Activated CD8-positive, alpha-beta memory T cell treated with anti-CD3 and anti-CD28 coated beads for 24 hours (primary cell): ENCODE results near the gene SRPK3.

Experiments used
- DNase-seq: peaks from one replicate; pipeline ENCODE4 v3.0.0-alpha.2; 2020

Gene SRPK3

DNA sequence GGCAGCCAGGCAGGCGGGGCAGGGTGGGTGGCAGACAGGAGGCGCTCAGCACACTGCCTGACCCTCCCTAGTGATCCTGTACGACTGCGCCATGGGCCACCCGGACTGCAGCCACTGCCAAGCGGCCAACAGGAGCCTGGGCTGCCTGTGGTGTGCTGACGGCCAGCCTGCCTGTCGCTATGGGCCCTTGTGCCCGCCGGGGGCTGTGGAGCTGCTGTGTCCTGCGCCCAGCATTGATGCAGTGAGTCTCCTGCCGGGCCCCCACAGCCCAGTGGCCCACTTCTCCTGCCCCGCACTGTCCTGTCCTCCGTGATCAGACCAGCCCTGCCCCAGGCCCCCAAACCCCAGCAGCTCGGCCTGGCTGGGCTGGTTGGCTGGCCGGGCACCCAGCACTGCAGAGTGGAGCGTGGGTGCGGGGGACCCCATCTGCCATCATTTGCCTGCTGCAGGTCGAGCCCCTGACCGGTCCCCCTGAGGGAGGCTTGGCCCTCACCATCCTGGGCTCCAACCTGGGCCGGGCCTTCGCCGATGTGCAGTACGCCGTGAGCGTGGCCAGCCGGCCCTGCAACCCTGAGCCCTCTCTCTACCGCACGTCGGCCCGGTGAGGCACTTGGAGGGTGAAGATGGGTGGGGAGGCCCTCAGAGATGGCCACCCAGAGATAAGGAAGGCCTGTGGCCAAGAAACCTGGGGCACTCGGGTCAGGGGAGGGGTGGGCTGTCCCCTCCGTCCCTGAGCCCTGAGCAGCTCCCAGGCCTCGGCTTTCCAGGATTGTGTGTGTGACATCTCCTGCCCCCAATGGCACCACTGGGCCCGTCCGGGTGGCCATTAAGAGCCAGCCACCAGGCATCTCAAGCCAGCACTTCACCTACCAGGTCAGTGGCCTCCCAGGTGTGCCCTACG is 9.2 kb upstream of the SRPK3 start:
- no peak for DNase-seq

GRCh38 chrX:153772316-153773217 is 8.3 kb upstream of the SRPK3 start:
- no peak for DNase-seq

GRCh38 chrX:153773218-153773611 is 7.6 kb upstream of the SRPK3 start:
- no peak for DNase-seq

- no peak for DNase-seq
Observed at GRCh38 chrX:153773741-153774575, 6.9 kb upstream of the SRPK3 start.

- DNase-seq: no peak
Observed at GRCh38 chrX:153774576-153775292, 6.1 kb upstream of the SRPK3 start.

GRCh38 chrX:153775293-153776119 is 5.3 kb upstream of the SRPK3 start:
- DNase-seq: no peak

DNA sequence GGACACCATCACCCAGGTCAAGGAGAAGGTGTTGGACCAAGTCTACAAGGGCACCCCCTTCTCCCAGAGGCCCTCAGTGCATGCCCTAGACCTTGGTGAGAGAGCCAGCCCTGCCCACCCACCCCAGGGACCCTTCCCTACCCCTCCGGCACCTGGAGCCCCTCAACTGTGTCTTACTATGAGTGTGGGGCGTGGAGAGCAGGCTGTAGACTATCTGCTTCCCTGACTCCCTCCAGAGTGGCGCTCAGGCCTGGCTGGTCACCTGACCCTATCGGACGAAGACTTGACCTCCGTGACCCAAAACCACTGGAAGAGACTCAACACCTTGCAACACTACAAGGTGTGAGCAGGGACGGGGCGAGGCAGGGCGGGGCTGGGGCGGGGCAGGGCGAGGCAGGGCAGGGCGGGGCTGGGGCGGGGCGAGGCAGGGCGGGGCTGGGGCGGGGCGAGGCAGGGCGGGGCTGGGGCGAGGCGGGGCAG is 4.7 kb upstream of the SRPK3 start:
- DNase-seq: no peak

DNA sequence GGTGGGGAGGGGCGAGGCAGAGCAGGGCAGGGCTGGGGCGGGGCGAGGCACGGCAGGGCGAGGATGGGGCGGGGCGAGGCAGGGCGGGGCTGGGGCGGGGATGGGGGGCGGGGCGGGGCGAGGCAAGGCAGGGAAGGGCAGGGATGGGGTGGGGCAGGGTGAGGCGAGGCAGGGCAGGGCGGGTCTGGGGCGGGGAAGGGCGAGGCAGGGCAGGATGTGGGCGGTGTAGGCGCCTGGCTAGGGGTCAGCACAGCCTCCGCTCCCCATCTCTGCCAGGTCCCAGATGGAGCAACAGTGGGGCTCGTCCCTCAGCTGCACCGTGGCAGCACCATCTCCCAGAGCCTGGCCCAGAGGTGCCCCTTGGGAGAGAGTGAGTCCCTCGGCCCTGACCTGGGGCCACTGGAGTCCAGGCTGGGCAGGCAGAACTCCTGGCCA is 4.2 kb upstream of the SRPK3 start:
- no peak for DNase-seq

DNA sequence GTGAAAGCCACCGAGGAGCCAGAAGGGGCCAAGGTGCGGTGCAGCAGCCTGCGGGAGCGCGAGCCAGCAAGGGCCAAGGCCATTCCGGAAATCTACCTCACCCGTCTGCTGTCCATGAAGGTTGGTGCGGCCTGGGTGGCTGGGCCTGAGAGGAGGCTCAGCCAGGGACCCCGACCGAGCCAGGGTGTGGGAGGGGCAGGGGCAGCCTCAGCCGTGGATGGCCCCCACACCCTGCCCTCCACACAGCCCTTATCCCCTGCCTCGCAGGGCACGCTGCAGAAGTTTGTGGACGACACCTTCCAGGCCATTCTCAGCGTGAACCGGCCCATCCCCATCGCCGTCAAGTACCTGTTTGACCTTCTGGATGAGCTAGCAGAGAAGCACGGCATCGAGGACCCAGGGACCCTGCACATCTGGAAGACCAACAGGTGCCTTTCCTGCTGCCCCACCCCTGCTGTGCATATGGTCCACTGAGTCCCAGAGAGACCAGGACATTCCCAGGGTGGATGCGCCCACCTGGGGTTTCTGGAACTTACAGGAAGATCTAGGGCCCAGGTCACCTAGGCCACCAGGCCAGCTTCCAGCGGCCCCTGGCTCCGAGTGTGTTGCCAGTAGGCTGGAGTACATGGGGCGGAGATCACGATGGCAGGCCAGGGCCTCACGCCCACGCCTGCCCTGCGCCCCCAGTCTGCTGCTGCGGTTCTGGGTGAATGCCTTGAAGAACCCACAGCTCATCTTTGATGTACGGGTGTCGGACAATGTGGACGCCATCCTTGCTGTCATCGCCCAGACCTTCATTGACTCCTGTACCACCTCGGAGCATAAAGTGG is 3.4 kb upstream of the SRPK3 start:
- DNase-seq: no peak

DNA sequence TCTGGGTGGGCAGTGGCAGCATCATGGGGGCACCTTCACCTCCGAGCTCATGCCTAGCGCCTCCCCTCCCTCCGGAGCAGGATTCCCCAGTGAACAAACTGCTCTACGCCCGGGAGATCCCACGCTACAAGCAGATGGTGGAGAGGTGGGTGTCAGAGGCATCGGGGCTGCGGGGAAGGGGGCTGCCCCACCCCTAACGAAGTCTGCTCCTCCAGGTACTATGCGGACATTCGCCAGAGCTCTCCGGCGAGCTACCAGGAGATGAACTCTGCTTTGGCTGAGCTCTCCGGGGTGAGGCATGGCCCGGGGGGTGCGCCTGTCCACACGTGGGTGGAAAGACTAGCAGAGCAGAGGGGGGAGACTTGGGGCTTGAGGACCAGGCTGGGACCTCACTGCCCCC is 2.7 kb upstream of the SRPK3 start:
- no peak for DNase-seq

GRCh38 chrX:153778684-153779101 is 2.1 kb upstream of the SRPK3 start:
- DNase-seq: no peak

GRCh38 chrX:153779891-153780677 is 757 bp upstream of the SRPK3 start:
- no peak for DNase-seq

DNA sequence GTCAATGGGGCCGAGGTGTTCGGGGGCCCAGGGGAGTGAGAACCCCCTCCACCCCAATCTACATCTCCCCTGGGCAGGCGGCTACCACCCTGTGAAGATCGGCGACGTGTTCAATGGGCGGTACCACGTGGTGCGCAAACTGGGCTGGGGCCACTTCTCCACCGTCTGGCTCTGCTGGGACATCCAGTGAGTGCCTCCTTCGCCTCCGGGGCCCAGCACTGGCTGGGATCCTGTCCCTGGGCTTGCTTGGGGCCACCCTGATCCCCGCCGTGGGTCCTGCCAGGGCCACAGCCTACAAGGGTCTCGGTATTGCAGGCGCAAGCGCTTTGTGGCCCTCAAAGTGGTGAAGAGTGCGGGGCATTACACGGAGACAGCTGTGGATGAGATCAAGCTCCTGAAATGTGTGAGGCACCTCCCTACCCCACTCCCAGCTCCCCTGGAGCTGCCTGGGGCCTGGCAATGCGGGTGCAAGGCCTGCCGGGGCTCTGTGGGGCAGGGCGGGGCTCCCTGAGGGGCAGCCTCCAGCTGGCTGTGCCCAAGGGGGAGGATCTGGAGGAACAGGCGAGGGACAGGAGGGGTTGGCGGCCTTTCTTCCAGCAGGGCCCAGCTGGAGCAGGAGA is 697 bp downstream of the SRPK3 start:
- DNase-seq: no peak

GRCh38 chrX:153782313-153782712 is 1.5 kb downstream of the SRPK3 start:
- DNase-seq: no peak

GRCh38 chrX:153782871-153783270 is 2.0 kb downstream of the SRPK3 start:
- DNase-seq: no peak

DNA sequence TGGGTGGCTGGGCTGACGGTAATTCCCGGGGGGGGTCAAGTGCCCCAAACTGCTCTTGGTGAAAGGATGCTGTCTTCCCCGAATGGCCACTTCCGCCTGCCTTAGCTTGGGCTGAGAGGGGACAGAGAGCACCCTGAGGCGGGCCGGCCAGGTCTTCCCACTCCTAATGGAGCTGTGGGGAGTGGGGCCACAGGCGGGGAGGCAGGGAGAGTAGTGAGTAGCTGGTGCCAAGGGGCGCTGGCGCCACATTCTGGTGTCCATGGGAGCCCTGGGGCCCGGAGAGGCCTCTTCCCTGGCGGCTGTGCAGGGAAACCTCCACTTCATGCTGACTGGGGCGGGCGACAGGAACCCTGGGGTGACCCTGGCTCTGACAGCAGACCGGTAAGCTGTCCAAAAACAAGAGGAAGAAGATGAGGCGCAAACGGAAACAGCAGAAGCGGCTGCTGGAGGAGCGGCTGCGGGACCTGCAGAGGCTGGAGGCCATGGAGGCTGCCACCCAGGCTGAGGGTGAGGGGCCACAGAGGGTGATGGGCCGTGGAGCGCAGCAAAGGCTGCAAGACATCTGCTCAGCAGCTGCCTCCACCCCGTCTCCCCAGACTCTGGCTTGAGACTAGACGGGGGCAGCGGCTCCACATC is 2.7 kb downstream of the SRPK3 start:
- DNase-seq: no peak

- no peak for DNase-seq
Observed at GRCh38 chrX:153784325-153784967, 3.6 kb downstream of the SRPK3 start.

DNA sequence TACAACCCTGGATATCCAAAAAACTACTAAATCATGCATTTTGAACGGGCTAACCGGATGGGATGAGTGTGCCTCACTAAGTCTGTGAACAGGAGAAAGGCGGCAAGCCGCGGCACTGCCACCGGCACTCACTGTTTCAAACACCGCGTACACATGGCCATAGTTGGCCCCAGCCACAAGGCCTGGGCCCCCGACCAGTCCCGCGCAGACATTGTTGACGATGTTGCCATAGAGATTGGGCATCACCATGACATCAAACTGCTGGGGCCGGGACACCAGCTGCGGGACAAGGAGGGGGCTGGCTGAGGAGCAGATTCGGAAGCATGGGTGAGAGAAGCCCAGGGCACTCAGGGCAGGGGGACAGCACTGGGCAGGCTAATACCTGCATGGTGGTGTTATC is 5.8 kb downstream of the SRPK3 start:
- DNase-seq: no peak
